GM12878 (cell line): ENCODE data around the gene ITSN1.

Experiments
- BCL11A ChIP-seq: IDR thresholded peaks from 2 replicates; pipeline ENCODE4 v1.6.1; 2011; ENCODE audit warnings: low read depth, low read length
- CEBPB ChIP-seq, 2 experiments: fragments of 150-350 bp in 1 of 2; IDR thresholded peaks; 2 replicates each; pipeline ENCODE4 v1.6.1; 2012 to 2014; ENCODE audit warnings: low read depth in 2 of 2, low read length in 2 of 2, borderline replicate concordance in 1 of 2, inconsistent platforms in 1 of 2
- MEF2A ChIP-seq: IDR thresholded peaks from 2 replicates; pipeline ENCODE4 v1.6.1; 2011; ENCODE audit warnings: low read depth, mild to moderate bottlenecking, low read length, moderate library complexity; ENCODE audit not compliant: insufficient read depth
- MXI1 ChIP-seq: fragments of 150-350 bp; IDR thresholded peaks from 2 replicates; pipeline ENCODE4 v1.6.1; 2011; ENCODE audit warnings: low read depth, mild to moderate bottlenecking, inconsistent platforms, low read length, improper control_type of control experiment
- POLR2A ChIP-seq: IDR thresholded peaks from 2 replicates; pipeline ENCODE4 v1.6.1; 2011; ENCODE audit warnings: low read depth, mild to moderate bottlenecking, low read length
- STAT3 ChIP-seq: IDR thresholded peaks from 2 replicates; pipeline ENCODE4 v1.6.1; 2011; ENCODE audit warnings: low read depth, low read length, improper control_type of control experiment
- TF ChIP-seq, protein P1 (sequence below): IDR thresholded peaks from 2 replicates; pipeline ENCODE4 v1.6.1; 2012; ENCODE audit warnings: mild to moderate bottlenecking, low read depth, low read length
- TF ChIP-seq, protein P2 (sequence below): IDR thresholded peaks from 2 replicates; pipeline ENCODE4 v1.6.1; 2011; ENCODE audit warnings: low read depth, mild to moderate bottlenecking, low read length, moderate library complexity, borderline replicate concordance; ENCODE audit errors: extremely low read depth
- TF ChIP-seq, protein P3 (sequence below), 3 experiments: IDR thresholded peaks in 2 of 3; conservative IDR thresholded peaks in 1 of 3; 2 replicates each; pipeline ENCODE4 v1.5.1; 2011; ENCODE audit warnings: low read depth in 3 of 3, low read length in 3 of 3, mild to moderate bottlenecking in 3 of 3, control low read depth in 2 of 3, moderate library complexity in 2 of 3, inconsistent platforms in 1 of 3, mixed read lengths in 1 of 3; ENCODE audit not compliant: control insufficient read depth in 2 of 3, insufficient read depth in 1 of 3; ENCODE audit errors: extremely low read depth in 1 of 3

DNA sequence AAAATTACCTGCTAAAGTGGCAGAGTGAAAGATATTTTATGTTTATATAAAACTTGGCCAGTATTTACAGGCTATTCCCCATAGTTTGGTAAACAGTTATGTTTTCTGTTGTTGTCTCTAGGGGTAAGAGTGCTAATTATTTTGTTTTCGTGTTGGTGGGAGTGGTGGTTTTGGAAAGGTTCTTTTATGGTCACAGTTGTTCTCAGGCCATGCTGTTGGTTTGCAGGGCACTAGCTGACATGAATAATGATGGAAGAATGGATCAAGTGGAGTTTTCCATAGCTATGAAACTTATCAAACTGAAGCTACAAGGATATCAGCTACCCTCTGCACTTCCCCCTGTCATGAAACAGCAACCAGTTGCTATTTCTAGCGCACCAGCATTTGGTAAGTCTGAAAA, 92.5 kb downstream of the ITSN1 start:
- TF ChIP-seq CEBPB (IDR thresholded peaks at IDR 0.05; ENCODE audit: borderline replicate concordance in 1 of 2, low read depth in 2 of 2, low read length in 2 of 2) (no peak), POLR2A (no peak), STAT3 (no peak), MEF2A (no peak), BCL11A (no peak), MXI1 (no peak)
- TF ChIP-seq, protein P1, sequence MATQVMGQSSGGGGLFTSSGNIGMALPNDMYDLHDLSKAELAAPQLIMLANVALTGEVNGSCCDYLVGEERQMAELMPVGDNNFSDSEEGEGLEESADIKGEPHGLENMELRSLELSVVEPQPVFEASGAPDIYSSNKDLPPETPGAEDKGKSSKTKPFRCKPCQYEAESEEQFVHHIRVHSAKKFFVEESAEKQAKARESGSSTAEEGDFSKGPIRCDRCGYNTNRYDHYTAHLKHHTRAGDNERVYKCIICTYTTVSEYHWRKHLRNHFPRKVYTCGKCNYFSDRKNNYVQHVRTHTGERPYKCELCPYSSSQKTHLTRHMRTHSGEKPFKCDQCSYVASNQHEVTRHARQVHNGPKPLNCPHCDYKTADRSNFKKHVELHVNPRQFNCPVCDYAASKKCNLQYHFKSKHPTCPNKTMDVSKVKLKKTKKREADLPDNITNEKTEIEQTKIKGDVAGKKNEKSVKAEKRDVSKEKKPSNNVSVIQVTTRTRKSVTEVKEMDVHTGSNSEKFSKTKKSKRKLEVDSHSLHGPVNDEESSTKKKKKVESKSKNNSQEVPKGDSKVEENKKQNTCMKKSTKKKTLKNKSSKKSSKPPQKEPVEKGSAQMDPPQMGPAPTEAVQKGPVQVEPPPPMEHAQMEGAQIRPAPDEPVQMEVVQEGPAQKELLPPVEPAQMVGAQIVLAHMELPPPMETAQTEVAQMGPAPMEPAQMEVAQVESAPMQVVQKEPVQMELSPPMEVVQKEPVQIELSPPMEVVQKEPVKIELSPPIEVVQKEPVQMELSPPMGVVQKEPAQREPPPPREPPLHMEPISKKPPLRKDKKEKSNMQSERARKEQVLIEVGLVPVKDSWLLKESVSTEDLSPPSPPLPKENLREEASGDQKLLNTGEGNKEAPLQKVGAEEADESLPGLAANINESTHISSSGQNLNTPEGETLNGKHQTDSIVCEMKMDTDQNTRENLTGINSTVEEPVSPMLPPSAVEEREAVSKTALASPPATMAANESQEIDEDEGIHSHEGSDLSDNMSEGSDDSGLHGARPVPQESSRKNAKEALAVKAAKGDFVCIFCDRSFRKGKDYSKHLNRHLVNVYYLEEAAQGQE = no peak
- TF ChIP-seq, protein P2, sequence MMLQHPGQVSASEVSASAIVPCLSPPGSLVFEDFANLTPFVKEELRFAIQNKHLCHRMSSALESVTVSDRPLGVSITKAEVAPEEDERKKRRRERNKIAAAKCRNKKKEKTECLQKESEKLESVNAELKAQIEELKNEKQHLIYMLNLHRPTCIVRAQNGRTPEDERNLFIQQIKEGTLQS = no peak
- TF ChIP-seq, protein P3, sequence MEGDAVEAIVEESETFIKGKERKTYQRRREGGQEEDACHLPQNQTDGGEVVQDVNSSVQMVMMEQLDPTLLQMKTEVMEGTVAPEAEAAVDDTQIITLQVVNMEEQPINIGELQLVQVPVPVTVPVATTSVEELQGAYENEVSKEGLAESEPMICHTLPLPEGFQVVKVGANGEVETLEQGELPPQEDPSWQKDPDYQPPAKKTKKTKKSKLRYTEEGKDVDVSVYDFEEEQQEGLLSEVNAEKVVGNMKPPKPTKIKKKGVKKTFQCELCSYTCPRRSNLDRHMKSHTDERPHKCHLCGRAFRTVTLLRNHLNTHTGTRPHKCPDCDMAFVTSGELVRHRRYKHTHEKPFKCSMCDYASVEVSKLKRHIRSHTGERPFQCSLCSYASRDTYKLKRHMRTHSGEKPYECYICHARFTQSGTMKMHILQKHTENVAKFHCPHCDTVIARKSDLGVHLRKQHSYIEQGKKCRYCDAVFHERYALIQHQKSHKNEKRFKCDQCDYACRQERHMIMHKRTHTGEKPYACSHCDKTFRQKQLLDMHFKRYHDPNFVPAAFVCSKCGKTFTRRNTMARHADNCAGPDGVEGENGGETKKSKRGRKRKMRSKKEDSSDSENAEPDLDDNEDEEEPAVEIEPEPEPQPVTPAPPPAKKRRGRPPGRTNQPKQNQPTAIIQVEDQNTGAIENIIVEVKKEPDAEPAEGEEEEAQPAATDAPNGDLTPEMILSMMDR (IDR thresholded peaks at IDR 0.05 in 2 of 3, conservative IDR thresholded peaks at IDR 0.05 in 1 of 3; ENCODE audit: control insufficient read depth in 2 of 3, extremely low read depth in 1 of 3, insufficient read depth in 1 of 3, low read depth in 3 of 3, low read length in 3 of 3) = no peak
